ENCODE measurements around the gene KLK14.
A peak's percentile ranks its signal among the peaks of the same experiment; 100 is the strongest.

The KLK14 gene

DNA sequence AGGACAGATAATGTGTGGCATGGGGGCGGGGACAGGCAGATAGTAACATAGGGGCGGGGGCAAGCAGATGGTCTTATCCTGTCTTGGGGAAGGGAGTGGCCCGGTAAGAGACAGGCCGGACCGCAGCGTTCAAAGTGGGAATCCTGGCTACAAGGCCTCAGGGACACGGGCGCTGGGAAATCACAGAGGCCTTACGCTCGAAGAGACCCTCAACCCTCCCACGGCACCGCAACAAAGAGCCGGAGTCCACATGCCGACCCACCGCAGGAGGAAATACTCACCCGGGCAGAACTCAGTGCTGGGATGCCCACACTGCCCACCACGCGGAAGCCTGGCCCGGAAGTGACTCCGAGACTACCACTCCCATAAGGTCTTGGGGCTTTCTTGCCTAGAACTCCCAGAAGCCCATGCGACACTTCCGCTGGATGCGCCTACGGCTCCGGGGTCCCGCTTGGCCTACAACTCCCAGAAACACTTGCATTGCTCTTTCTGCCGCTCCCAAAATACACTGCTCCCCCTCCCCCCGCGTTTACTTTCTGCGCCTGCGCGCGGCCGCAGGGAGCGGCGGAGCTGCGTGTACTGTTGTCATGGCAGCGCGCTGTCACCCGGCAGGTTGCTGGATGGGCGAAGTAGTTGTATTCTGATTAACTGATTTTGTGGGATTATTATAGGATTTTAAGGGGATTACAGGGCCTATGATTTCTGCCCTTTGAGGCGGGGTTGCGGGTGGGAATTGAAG lies 25.5 kb upstream of the KLK14 start, which contains the start of gene CTU1:
CTU1 (minus strand) TSS at position 344 of the 739 bp plus-strand sequence. CDS start 3,840 bp downstream, outside the sequence.
- DNase-seq (ENCODE audit: low read depth in 2 of 2) = peak; percentile 96 to 97

DNA sequence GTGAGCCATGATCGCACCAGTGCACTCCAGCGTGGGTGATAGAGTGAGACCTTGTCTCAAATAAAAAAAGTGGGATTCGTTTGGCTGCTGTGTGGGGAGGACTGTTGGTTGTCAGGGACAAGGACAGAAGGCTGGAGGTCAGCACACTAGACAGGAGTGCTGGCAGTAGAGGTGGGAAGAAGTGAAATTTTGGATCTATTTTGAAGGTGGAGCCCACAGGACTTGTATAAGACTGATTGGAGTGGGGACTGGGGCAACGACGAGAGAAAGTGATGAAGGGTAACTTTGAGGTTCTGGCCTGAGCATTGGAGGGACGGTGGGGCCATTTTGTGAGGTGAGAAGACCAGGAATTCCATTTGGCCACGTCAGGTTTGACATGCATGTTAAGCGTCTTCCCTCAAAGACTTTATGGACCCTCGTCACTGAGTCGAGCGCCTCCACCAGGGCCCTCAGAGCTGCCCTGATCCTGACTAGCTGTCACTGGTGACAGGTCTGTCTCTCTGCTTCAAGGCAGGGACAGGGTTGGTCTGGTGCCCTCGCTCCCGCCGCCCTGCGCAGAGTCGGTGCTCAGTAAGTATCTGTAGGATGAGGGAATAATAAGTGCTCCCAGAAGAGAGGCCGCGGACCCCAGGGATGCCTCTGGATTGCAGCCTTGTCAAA lies 24.8 kb upstream of the KLK14 start:
- DNase-seq (ENCODE audit: low read depth in 2 of 2) = no peak

DNA sequence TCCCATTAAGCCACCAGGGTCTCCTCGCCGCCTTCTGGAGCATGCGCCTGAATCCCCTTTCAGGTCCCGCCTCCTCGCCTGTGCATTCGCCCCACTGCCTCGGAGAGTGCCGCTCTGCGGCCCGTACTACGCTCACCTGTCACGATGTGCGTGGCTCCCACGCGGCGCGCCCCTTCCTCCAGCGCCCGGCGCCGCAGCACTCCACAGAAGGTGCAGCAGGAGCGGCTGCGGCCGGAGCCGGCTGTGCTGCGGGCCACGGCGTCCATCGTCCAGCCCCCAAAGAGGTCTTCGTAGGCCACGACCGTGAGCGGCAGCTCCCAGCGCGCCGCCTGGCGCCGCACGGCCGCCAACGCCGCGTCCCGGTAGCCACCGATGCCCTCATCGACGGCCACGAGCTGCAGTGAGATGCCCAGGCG lies 21.2 kb upstream of the KLK14 start:
- DNase-seq (ENCODE audit: low read depth in 2 of 2) = no peak

DNA sequence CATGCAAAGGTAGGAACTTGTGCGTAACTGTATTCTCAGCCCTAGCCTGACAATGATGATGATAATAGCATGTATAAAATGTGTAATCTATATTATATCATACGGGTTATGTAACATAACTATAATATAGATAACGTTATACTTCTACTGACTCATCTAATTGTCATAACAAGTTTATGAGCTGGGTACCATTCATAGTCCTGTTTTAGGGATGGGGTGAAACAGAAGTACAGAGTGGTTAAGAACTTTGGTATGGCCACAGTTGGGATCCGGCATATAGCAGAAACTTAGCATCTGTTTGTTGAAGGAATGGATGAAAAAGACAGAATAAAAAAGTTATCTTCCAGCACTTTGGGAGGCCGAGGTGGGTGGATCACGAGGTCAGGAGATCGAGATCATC lies 20.3 kb upstream of the KLK14 start:
- DNase-seq (ENCODE audit: low read depth in 2 of 2) = no peak

DNA sequence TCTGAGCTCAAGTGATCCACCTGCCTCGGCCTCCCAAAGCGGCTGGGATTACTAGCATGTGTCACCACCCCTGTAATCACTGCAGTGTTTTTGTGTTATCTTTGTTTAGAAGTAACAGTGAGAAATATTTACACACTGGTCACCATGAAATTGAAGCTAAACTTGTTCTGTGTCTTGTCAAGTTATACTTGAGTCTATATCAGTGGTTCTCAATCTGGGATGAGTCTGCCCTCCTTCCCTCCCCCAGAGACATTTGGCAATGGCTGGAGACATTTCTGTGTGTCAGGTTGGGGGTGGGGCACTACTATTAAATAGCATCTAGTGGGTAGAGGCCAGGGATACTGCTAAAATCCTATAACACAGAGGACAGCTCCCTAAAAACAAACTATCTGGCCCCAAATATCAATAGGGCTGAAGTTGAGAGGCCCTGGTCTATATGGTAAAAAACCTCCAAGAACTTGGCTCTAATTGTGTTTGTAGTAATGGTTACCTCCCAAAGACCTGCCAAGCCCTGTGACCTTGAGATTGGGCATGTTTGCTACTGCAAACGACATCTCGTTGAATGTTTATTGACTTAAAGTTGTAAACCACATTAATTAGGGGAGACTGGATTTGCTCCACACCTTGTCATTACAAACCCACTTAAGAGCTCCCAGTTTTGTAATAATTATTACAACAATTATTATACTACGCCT lies 18.6 kb upstream of the KLK14 start:
- no peak for DNase-seq (ENCODE audit: low read depth in 2 of 2)

DNA sequence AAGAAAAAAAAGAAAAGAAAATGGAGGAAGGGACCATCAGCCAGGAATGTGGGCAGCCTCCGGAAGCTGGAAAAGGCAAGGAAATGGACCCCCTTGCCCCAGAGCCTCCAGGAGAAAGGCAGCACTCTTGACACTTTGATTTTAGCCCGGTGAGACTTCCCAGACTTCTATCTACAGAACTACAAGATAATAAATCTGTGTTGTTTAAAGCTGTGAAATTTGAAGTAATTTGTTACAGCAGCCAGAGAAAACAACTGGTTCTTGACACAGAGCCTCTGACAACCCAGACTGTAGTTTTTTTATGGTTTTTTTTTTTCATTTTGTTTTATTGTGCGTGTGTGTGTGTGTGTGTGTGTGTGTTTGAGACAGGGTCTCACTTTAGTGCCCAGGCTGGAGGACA lies 17.9 kb upstream of the KLK14 start:
- no peak for DNase-seq (ENCODE audit: low read depth in 2 of 2)

DNA sequence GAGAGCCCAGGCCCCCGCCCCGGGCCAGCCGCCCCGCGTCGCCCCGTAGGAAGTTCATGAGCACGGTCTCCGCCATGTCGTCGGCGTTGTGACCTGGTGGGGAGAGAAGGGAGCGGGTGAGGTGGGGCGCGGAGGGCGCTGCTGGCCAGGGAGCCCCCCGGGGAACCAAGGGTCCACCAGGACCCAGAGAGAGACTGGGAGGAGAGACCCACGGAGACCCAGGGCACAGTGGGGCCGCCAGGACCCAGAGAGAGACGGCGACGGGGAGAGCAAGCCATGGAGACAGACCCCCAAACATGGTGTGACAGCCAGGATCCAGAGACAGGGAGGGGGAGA lies 16.3 kb upstream of the KLK14 start:
- no peak for DNase-seq (ENCODE audit: low read depth in 2 of 2)

DNA sequence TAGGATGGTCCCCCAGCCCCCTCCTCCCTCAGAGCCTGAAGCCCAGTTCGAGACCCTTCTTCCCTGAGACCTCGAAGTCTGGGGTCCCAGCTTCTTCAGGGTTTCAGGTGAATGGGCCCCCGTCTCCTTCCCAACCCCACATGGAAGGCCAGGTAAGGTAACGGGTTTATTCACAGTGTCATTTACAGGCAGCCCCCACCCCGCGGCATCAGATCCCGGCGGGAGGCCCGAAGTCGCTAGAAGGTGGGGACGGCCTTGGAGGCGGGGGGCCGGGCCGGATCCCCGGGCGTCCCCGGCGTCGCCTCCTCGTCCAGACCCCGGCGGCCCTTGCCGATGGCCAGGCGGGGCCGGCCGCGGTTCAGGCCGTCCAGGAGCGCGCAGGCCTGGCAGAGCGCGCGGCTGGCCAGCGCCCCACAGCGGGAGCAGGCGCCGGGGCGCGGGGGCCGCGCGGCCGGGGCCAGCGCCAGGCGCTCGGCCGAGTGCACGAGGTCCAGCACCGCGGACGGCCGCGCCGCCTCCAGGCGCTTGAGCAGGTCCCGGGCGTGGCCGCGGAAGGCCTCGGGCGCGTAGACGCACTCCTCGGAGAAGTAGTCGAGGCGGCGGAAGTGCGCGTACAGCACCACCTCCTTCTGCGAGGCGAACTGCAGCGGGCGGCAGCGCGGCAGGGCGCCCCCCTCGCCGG lies 15.8 kb upstream of the KLK14 start:
- no peak for DNase-seq (ENCODE audit: low read depth in 2 of 2)

DNA sequence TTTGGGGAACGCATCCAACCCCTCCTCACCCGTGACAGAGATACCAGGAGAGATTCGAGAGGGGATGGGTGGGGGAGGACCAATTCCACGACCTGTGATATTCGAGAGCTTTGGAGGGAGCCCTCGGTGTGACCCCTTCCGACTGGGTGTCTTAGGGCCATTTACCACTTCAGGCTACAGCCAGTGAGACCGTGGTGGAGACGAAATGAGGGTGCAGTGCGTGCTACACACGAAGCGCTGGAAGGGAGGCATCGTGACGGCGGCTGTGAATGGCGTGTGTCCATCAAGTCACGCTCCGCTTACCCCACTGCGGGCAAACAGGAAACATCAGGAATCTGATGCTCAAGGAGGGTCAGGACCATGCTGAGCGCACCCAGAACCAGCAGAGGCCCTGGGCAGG lies 15.1 kb upstream of the KLK14 start:
- no peak for DNase-seq (ENCODE audit: low read depth in 2 of 2)

DNA sequence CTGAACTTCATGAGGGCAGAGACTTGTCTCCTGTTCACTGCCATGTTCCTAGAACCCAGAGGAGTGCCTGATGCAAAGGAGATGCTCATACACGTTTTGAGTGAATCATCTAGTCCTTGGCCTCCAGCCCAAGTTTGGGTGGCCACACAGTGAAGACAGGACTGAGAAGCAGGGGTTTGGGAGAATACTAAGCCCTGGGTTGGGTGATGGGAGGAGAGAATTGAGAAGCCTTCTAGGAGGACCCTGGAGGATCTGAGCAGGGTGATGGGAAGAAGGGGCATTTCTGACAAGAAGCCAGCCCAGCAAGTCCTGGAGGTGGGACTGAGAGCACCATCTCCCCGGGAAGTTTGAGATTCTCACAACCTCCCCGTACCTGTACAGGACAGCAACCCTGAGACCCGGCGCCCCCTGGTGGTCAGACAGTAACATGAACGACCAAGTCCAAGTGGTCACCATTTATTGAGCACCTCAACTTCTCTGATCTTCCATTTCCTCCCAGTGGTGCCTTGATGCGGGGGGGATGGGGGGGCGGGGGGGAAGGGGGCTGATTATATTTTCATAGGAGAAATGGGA lies 14.6 kb upstream of the KLK14 start:
- DNase-seq (ENCODE audit: low read depth in 2 of 2) = peak; percentile 28 to 70

DNA sequence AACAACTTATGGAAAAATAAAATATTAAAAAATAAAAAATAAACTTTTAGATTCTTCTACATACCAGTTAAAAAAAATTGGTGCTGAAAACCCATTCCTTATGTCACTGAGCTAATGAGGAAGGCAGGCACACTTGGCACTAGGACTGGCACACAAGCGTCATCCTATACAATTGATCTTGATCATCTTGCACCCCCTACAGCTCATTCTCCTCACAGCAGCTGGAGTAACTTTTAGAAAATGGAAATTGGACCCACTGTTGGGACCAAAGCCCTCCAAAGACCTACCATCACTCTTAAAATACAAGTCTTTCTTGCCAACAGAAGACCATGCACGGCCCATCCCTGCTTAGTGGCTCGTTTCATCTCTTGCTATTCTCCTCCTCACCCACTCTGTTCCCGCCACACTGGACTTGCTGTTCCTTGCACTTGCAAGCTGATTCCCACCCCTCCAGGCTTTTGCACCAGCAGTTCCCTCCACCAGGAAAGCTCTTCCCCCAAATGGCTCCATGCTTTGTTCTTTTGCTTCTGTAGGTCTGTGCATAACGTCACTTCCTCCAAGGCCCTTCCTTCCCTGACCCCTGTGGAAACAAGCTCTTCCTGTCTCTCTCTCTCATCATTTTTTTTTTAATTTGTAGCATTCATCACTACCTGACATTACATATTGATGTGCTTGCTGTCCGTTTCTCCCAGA lies 13.9 kb upstream of the KLK14 start:
- no peak for DNase-seq (ENCODE audit: low read depth in 2 of 2)

DNA sequence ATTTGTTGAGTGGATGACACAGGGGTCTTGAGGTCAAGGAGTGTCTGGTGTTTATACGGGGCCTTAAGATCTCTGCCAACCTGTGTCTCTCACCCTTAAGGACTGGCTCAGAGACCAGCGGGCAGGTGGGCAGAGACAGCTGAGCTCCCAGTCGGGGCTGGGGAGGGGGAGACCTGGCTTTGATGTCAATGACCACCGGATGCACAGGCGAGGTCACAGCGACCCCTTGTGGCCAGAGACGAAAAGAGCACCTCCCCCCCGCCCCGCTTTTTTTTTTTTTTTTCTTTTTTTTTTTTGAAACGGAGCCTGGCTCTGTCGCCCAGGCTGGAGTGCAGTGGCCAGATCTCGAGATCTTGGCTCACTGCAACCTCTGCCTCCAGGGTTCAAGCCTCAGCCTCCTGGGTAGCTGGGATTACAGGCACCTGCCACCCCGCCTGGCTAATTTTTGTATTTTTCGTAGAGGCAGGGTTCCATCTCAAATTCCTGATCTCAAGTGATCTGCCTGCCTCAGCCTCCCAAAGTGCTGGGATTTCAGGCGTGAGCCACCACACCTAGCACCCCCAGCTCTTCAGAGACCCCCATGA lies 12.1 kb upstream of the KLK14 start:
- DNase-seq (ENCODE audit: low read depth in 2 of 2) = no peak

DNA sequence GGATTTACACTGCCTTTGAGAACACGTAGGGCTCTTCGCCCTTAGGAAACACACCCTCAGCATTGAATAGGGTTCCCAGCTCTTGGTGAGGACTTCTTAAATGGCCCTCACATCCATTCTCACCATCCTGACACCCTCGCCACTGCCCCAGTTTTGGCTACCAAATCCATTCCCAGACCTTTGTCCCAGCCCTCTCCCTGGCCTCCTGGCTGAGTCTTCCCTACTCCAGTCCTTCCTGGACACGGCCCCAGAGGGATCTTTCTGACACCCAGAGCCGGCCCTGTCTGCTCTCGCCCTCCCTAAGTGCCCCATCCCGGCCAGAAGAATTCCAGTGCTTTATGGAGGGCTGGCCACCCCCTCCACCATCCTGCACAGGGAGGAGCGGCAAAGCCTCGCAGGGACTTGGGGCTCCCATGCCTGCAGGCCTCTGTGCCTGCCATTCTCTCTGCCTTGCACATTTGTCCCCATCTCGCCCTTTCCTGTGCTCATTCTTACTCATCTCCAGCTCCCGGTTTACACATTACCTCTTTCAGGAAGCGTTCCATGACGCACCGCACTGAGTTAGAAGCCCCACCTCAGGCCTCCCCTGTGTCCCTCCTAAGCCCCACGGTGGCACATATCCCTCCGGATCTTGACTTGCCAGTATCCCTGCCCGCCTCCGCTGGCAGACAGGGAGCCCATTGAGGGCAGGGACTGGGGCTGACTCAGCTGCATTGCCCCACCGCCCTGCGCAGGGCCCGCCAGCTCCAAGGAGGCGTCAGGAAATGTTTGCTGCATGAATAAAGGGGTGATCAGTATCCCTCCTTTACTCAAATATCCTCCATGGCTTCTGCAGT lies 11.0 kb upstream of the KLK14 start:
- DNase-seq (ENCODE audit: low read depth in 2 of 2) = no peak

DNA sequence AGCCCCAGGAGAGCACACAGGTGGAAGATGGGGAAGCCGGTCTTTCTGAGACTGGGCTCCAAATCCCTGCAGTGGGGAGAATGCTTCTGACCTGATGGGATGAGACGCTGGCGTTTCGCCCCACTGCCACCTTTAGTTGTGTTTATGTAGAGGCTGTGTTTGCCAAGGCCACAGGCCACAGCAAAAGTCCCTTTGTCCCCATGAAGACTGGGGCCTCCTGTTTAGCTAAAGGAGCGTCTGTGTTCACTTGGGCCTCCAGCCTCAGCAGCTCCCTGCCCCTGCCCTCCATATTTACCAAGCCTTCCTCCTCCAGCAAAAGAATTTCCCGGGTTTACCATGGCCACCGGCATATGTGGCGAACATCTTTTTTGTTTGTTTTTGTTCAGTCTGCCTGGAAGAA lies 10.4 kb upstream of the KLK14 start:
- no peak for DNase-seq (ENCODE audit: low read depth in 2 of 2)

DNA sequence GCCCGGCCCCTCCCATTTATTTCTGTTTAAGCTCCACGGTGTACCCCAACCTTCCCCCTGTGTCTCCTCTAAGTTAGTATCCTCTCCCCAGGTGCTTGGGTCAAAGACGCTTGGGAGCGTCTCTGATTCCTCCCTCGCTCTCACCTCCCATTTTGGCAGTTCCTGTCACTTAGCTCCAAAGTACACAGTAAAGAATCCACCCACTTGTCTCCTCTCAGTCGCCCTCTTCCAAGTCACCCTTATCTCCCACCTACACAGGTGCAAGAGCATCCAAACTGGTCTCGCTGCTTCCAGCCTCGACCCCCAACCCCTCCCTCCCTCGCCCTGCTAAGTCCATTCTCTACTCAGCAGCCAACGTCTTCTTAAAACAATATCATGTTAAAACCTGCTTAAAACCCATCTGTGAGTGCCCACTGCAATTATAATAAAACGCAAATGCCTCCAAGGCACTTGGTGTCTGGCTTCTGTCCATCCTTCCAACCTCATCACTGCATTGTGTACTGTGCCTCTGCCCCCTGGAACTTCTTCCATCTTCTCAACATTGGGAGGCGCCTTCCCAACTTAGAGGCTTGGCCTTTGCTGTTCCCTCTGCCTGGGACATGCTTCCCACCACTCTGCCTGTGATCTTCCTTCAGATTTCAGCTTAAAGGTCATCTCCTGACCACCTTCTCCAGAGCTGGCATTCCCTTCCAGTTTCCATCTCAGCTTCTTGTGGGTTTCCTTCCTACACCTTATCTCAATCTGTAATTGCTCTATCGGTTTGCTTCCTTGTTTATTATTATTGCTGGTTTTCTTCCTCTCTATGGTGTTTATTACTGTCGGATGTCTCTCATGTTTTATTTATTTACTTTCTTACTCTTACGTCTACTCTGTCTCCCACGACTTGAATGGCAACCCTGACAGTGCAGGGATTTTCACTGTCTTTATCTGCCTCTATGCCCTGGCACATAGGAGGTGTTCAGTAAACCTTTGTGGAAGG lies 9.5 kb upstream of the KLK14 start:
- no peak for DNase-seq (ENCODE audit: low read depth in 2 of 2)

DNA sequence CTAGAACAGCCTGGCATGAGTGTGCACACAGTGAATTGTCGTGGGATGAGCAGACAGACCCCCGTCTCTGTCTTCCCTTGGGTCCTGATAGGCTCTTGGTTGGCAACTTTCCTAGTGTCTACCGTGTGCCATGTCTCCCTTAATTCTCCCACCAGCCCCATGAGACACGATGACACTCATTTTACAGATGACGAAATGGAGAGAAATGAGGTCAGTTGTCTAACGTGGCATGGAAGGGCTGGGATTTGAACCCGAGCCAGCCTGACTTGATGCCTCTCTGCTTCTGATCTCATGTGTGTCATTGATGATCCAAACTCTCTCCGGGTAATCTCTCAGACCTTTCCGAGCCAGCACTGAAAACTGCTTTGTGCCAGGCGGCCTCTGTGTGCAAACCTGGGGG lies 8.4 kb upstream of the KLK14 start:
- DNase-seq (ENCODE audit: low read depth in 2 of 2) = no peak

DNA sequence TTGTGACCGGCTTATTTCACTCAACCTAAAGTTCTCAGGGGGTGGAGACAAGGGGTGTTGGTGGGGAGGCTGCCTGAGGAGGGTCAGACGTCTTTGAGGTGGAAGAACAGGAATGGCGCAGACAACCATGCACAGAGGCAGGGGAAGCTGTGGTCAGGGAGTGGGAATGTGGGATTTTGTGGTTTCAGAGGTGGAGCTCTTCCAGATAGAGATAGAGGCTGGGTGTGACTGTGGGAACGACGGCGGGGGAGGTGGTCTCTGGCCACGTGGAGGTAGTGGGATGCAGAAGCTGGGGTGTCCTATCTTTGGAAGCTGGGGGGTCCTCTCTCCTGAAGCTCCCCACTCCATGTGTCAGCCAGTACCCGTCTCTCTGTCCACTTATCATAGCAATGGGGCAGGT lies 7.8 kb upstream of the KLK14 start:
- no peak for DNase-seq (ENCODE audit: low read depth in 2 of 2)

DNA sequence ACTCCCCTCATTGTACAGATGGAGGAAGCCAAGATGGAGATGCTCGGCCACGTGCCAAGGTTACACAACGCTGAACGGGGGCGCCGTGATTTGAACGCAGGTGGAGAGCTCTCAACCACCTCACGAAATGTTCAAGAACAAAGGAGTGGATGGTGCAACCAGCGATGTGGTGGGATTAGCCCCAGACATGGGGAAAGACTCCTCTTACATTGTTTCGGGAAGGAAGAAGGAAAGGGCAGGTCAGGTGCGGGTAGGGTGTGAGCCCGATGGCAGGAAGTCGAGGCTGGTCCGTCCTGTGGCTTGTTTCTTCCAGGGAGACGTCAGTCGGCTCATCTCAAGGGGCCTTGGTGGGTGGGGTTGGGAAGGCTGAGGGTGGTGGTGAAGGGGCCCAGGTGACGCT lies 7.1 kb upstream of the KLK14 start:
- no peak for DNase-seq (ENCODE audit: low read depth in 2 of 2)
